Measurements from ENCODE around the gene NR1D2. TPM values are rescaled to one million over a fixed set of nuclear protein-coding genes. Genes with fewer than 3 reads are reported as not detected.

The NR1D2 gene
- polyA plus RNA-seq, 3 donors: 4.1 to 5.4 (median 5.3) TPM

DNA sequence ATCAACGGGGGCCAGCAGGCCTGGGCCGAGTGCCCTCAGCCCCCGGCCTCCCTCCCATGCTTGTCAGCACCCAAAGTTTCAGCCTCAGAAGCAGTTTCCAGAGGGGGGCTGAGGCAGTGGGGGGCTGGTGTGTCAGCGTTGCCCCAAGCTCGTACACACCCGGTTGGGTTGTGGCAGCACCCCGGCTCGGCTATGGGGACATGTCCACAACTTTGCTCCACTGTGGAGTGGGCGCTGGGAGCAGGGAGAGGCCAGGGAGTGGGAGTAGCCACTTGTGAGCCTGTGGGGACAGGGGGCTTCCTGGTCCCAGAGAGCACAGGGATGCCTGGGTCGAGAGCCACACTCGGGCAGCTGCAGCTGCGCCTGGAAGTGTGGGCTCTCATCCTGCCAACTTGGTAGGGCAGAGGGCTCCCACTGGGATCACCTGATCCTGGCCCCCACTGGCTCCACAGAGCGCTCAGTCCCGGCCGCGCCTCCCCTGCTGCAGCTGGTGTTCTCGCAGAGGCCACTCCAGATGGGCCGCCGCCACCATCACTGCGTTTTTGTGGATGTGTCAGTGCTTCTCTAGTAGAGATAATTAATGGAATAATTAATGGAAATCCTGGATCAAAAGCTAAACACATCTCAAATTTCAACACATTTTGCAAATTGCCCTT, 75.1 kb downstream of the NR1D2 start:
- no peak overlapping the region for H3K4me3 ChIP-seq (replicated peaks in 1 of 3; ENCODE audit: low read depth in 2 of 3, low read length in 3 of 3)
- Mint-ChIP-seq H3K27me3 (ENCODE audit: low read depth in 3 of 3) (no peaks in the 10 kb centered on the region), H3K4me3 (no peak overlapping the region), H3K27ac (no peak overlapping the region), H3K9me3 (peaks cover 0 to 4% (median 1%) of the 10 kb centered on the region in 7 donors), H3K36me3 (no peaks in the 10 kb centered on the region), H3K4me1 (no peaks in the 10 kb centered on the region)
- no peak overlapping the region for H2AFZ ChIP-seq (ENCODE audit: insufficient read depth, low read depth, low read length, poor library complexity, severe bottlenecking)
- H3K4me2 ChIP-seq (replicated peaks; ENCODE audit: extremely low read depth, low read length, poor library complexity, severe bottlenecking): no peak overlapping the region
- H3K9ac ChIP-seq (ENCODE audit: insufficient read depth, low read length, poor library complexity, severe bottlenecking): no peak overlapping the region
- H3K79me2 ChIP-seq (ENCODE audit: insufficient read depth, low read length): no peaks in the 10 kb centered on the region
- no peaks in the 10 kb centered on the region for H3K36me3 ChIP-seq (replicated peaks in 1 of 2; ENCODE audit: control insufficient read depth in 1 of 2, insufficient read depth in 2 of 2, low read length in 2 of 2)
- WGBS (ENCODE audit: insufficient coverage): 95% methylated on average over 10 of the region's 20 CpGs
- no peaks in the 10 kb centered on the region for H3K4me1 ChIP-seq (ENCODE audit: control insufficient read depth in 1 of 2, insufficient read depth in 2 of 2, low read length in 2 of 2)
- no peaks in the 10 kb centered on the region for H4K20me1 ChIP-seq (ENCODE audit: insufficient read depth, low read length)
- no peaks in the 10 kb centered on the region for H3K9me3 ChIP-seq (replicated peaks in 1 of 2; ENCODE audit: control insufficient read depth in 1 of 2, insufficient read depth in 1 of 2, low read length in 2 of 2)
- intact Hi-C loops (cut with micrococcal nuclease): no loop called here
- DNase-seq: no peak
- H3K27me3 ChIP-seq (ENCODE audit: control insufficient read depth in 2 of 2, insufficient read depth in 2 of 2, low read length in 2 of 2): no peaks in the 10 kb centered on the region
- TF ChIP-seq, protein P1, sequence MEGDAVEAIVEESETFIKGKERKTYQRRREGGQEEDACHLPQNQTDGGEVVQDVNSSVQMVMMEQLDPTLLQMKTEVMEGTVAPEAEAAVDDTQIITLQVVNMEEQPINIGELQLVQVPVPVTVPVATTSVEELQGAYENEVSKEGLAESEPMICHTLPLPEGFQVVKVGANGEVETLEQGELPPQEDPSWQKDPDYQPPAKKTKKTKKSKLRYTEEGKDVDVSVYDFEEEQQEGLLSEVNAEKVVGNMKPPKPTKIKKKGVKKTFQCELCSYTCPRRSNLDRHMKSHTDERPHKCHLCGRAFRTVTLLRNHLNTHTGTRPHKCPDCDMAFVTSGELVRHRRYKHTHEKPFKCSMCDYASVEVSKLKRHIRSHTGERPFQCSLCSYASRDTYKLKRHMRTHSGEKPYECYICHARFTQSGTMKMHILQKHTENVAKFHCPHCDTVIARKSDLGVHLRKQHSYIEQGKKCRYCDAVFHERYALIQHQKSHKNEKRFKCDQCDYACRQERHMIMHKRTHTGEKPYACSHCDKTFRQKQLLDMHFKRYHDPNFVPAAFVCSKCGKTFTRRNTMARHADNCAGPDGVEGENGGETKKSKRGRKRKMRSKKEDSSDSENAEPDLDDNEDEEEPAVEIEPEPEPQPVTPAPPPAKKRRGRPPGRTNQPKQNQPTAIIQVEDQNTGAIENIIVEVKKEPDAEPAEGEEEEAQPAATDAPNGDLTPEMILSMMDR (IDR thresholded peaks at IDR 0.05): no peak
- H3K27ac ChIP-seq (ENCODE audit: low read depth in 1 of 2, low read length in 2 of 2): no peak overlapping the region

DNA sequence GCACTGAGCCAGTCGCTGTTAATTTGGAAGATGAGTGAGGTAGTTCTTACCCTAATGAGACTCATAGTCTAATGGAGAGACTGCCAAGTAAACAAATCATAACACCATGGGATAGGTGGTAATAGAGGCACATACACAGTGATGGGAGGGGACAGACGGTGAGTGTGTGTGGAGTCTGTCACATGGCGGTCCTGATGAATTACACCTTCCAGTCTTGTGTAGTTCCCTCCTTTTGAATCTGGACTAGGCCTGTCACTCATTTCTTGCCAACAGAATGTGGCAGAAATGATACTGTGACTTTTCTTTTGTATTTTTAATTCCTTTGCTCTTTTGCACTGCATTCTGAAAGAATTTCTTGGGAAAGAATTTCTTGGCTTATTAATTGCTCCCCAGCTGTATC, 78.1 kb downstream of the NR1D2 start:
- no CpG with 5 or more reads among the region's 3 CpGs for WGBS (ENCODE audit: insufficient coverage)
- no peaks in the 10 kb centered on the region for H3K27me3 Mint-ChIP-seq (ENCODE audit: low read depth in 3 of 3)

More for the DNA sequence above, 78.1 kb downstream of the NR1D2 start:
- Histone ChIP-seq H3K36me3 (replicated peaks in 1 of 2; ENCODE audit: control insufficient read depth in 1 of 2, insufficient read depth in 2 of 2, low read length in 2 of 2) (no peaks in the 10 kb centered on the region), H3K27ac (ENCODE audit: low read depth in 1 of 2, low read length in 2 of 2) (no peak overlapping the region), H3K4me1 (ENCODE audit: control insufficient read depth in 1 of 2, insufficient read depth in 2 of 2, low read length in 2 of 2) (no peaks in the 10 kb centered on the region), H2AFZ (ENCODE audit: insufficient read depth, low read depth, low read length, poor library complexity, severe bottlenecking) (no peak overlapping the region), H3K27me3 (ENCODE audit: control insufficient read depth in 2 of 2, insufficient read depth in 2 of 2, low read length in 2 of 2) (no peaks in the 10 kb centered on the region), H3K4me2 (replicated peaks; ENCODE audit: extremely low read depth, low read length, poor library complexity, severe bottlenecking) (no peak overlapping the region), H4K20me1 (ENCODE audit: insufficient read depth, low read length) (no peaks in the 10 kb centered on the region), H3K79me2 (ENCODE audit: insufficient read depth, low read length) (no peaks in the 10 kb centered on the region), H3K4me3 (replicated peaks in 1 of 3; ENCODE audit: low read depth in 2 of 3, low read length in 3 of 3) (no peak overlapping the region), H3K9ac (ENCODE audit: insufficient read depth, low read length, poor library complexity, severe bottlenecking) (no peak overlapping the region), H3K9me3 (replicated peaks in 1 of 2; ENCODE audit: control insufficient read depth in 1 of 2, insufficient read depth in 1 of 2, low read length in 2 of 2) (no peaks in the 10 kb centered on the region)
- H3K4me1 Mint-ChIP-seq: no peaks in the 10 kb centered on the region
- H3K27ac Mint-ChIP-seq: no peak overlapping the region
- H3K9me3 Mint-ChIP-seq: peaks cover 0 to 8% (median 1%) of the 10 kb centered on the region in 7 donors
- no peaks in the 10 kb centered on the region for H3K36me3 Mint-ChIP-seq
- TF ChIP-seq, protein P1 (IDR thresholded peaks at IDR 0.05): no peak
- H3K4me3 Mint-ChIP-seq: no peak overlapping the region
- intact Hi-C loops (cut with micrococcal nuclease): no loop called here
- DNase-seq: no peak
